GM13977 (cell line): ENCODE results near the gene SUOX.
A peak's percentile ranks its signal among the peaks of the same experiment; 100 is the strongest.

Source experiments
- DNase-seq: peaks from one replicate; pipeline ENCODE4 v3.0.0; 2012; ENCODE audit warnings: low spot score
- in situ Hi-C: fragments of 300-500 bp; cut with MboI; formaldehyde crosslinking; loops from one replicate; pipeline ENCODE4 v1.12.0; 2022; ENCODE audit warnings: low sequenced_read_pairs, low pct_unique_long_range_greater_than_20kb, mixed read lengths, inconsistent platforms; ENCODE audit not compliant: unreplicated experiment
- TF ChIP-seq, protein P1 (sequence below): IDR thresholded peaks from 2 replicates; pipeline ENCODE4 v1.5.1; 2012; ENCODE audit warnings: mild to moderate bottlenecking, control low read depth; ENCODE audit not compliant: insufficient read depth; ENCODE audit errors: extremely low read depth, missing control alignments

SUOX gene

DNA sequence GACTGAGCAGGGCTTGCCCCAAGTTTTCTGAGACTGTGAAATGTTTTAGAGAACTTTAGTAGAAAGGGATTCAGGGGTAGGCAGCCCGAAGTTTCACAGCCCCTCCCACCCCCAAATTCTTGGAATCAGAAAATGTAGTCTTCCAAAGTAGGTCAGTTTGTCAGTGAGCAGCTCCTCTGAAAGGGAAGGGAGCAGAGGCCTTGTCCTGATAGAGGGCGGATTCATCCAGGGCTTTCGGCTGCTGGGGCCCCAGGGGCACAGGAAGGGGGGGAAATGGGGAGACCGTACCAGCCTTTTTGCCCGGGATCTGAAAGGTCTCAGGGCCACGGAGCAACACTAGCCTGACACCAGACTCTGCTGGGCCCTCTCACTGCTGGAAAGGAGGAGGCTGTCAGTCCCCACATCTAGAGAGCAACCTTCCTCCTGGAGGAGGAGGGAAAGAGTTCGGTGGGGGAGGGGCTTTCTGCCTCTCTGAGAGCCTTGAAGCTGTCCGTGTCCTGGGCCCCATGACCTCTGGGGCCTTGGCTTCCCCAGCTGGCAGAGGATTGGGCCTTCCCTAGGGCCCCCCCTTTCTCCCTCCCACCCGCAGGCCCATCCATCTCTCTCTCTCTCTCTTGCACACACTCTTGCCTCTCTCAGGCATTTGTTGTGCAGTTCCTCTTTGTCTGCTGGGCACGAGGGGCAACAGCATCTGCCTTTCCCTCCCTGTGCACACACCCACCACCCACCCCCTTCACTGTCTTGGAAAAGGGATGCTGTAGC, 23.5 kb downstream of the SUOX start, which contains the start of gene IKZF4:
Gene IKZF4, plus strand, starts transcription at position 621 of the 762 bp plus-strand sequence. CDS start 451 bp downstream, outside the sequence.
- DNase-seq = no peak

DNA sequence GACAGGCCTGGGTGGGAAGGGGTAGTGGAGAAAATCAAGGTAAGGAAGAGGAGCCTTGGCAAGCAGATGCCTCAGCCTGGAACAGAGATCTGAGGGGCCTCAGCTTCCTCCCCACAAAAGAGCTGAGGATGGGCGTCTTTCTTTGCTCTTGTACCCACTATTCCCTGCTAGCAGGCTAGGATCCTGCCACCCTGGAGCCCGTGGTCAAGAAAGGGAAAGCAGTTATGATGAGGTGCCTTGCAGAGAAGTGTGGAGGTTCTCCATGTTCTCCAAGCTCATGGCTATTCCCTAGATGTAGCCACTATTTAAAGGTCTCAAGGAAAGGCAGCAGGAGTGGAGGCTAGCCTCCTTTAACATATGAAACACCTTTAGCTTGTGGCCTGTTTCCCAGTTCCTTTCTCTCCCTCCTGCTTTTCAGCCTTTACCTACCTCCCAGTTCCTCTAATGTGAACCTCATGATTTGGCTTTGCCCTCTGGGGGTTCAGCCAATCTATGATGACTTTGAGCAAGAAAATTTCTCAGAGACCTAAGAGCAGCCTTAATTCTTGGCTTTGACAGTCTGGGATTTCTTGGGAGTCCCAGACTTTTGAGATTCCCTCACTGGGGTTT, 24.9 kb downstream of the SUOX start:
- no peak for DNase-seq
- in situ Hi-C loops = no loop called here
- TF ChIP-seq, protein P1, sequence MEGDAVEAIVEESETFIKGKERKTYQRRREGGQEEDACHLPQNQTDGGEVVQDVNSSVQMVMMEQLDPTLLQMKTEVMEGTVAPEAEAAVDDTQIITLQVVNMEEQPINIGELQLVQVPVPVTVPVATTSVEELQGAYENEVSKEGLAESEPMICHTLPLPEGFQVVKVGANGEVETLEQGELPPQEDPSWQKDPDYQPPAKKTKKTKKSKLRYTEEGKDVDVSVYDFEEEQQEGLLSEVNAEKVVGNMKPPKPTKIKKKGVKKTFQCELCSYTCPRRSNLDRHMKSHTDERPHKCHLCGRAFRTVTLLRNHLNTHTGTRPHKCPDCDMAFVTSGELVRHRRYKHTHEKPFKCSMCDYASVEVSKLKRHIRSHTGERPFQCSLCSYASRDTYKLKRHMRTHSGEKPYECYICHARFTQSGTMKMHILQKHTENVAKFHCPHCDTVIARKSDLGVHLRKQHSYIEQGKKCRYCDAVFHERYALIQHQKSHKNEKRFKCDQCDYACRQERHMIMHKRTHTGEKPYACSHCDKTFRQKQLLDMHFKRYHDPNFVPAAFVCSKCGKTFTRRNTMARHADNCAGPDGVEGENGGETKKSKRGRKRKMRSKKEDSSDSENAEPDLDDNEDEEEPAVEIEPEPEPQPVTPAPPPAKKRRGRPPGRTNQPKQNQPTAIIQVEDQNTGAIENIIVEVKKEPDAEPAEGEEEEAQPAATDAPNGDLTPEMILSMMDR = no peak

More for the DNA sequence above, 23.5 kb downstream of the SUOX start, which contains the start of gene IKZF4:
- TF ChIP-seq, protein P1 = no peak
- in situ Hi-C loops = no loop called here

DNA sequence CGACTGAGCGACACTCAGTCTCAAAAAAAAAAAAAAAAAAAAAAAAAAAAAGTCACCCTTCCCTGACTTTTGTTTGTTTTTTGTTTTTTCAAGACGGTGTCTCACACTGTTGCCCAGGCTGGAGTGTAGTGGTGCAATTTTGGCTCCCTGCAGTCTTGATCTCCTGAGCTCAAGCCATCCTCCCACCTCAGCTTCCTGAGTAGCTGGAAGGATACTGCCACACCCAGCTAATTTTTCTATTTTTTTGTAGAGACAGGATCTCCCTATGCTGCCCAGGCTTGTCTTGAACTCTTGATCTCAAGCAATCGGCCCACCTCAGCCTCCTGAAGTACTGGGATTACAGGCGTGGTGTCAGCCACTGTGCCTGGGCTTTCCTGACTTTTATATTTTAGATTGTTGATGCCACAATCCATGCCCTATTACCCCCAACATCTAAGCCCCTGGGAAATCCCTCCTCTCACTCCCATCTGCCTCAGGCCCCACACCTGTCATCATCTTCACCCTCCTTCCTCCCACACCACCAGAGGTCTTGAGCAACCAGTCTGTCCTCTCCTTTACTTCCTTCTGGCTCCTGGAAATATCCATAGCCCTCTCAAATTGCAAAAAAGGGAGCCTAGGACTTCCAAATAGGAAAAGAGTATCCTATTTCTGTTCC, 31.6 kb downstream of the SUOX start:
- TF ChIP-seq, protein P1 = no peak
- no peak for DNase-seq
- in situ Hi-C loops = loop anchor here (25.0 kb wide), 1 partner anchor 291 kb away; the partner anchor contains the start of genes CD63 and GDF11

DNA sequence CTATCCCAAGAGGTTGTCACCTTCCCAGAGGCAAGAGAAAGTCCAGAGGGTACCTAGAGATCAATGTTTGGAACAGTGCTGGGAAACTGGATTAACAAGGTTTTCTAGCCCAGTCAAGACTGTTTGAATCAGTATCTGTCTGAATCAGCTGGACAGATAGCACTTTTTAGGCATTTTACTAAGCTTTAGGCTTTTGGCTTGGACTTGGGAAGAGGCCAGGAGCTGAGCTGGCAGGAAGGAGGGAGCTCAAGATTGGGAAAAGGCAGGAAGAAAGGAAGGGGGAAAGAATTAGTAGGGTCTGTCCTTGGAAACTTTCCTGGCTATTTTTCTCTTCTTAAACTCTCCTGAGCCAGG, 32.1 kb downstream of the SUOX start:
- TF ChIP-seq, protein P1 = no peak
- no peak for DNase-seq
- in situ Hi-C loops = loop anchor here (25.0 kb wide), 1 partner anchor 292 kb away; the partner anchor contains the start of genes CD63 and GDF11

DNA sequence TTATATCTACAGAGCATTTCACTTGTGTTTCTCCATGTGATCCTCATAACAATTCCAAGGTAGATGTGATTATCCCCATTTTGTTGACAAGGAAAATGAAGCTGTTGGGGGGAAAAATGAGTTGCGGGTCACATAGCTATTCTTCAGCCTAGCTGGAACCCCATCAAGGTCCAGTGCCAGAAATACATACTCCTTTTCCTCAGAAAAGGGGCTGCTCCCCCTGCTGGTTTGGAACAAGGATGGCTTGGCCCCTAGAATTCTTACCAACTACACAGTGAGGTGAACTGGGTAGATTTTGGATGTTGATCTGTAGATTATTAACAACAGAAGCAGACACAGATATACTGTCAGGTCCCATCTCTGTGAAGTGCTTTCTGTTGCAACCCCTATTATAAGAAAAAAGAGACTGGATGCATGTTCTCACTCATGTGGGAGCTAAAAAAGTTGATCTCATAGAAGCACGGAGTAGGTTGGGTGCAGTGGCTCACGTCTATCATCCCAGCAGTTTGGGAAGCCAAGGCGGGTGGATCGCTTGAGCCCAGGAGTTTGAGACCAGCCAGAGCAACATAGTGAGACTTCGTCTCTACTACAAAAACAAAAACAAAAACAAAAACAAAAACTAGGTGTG, 32.7 kb downstream of the SUOX start:
- in situ Hi-C loops = loop anchor here (25.0 kb wide), 1 partner anchor 292 kb away; the partner anchor contains the start of genes CD63 and GDF11
- TF ChIP-seq, protein P1 = peak; percentile 67
- peak; percentile 71 for DNase-seq

DNA sequence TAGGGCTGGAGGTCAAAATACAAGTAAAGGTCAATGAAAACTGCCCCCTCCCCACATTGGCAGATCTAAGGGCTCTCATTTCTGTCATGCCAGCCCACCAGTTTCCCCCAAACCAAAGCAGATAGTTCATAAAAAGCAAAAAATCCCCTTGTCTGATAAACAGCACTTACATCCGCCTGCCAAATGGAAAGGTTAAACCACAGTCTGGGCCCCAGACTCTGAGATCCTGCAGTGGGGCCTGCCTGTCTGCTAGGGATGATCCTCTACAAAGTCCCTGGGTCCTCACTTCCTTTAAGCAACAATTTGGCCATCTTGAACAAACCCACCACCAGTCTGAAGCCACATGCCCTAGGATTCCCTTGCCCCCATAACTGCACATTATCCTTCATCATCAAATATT, 34.9 kb downstream of the SUOX start:
- in situ Hi-C loops = loop anchor here (25.0 kb wide), 1 partner anchor 295 kb away; the partner anchor contains the start of genes CD63 and GDF11
- no peak for DNase-seq
- TF ChIP-seq, protein P1 = no peak
